Naive B cell (primary cell): ENCODE data around the gene TIGD3. TPM values are rescaled to one million over a fixed set of nuclear protein-coding genes. Genes with fewer than 3 reads are reported as not detected.

Source experiments
- ATAC-seq, 2 donors: fragments of 150-1000 bp; cut with Tn5 transposase; 2 replicates each; pipeline ENCODE4 v1.10.0; 2021; ENCODE audit warnings: low read depth in 2 of 2, mild to moderate bottlenecking in 2 of 2, moderate library complexity in 2 of 2
- DNase-seq: peaks from one replicate; pipeline ENCODE4 v3.0.0; 2022
- H3K27ac Mint-ChIP-seq, 6 donors: one replicate each; pipeline ENCODE4 v1.8.0; 2020 to 2022; ENCODE audit warnings: mild to moderate bottlenecking in 6 of 6, mixed read lengths in 6 of 6, moderate library complexity in 5 of 6, inconsistent platforms in 2 of 6
- H3K27me3 Mint-ChIP-seq, 3 donors: one replicate each; pipeline ENCODE4 v1.8.0; 2021 to 2022; ENCODE audit warnings: mixed read lengths in 3 of 3, mild to moderate bottlenecking in 1 of 3
- H3K36me3 Mint-ChIP-seq, 2 donors: one replicate each; pipeline ENCODE4 v1.8.0; 2020 to 2022; ENCODE audit warnings: mixed read lengths in 2 of 2, inconsistent platforms in 1 of 2, mild to moderate bottlenecking in 1 of 2
- H3K4me1 Mint-ChIP-seq, 3 donors: one replicate each; pipeline ENCODE4 v1.8.0; 2020 to 2022; ENCODE audit warnings: mixed read lengths in 3 of 3, inconsistent platforms in 1 of 3, mild to moderate bottlenecking in 1 of 3, moderate library complexity in 1 of 3
- H3K4me3 Mint-ChIP-seq, 8 donors: one replicate each; pipeline ENCODE4 v1.8.0; 2020 to 2022; ENCODE audit warnings: mild to moderate bottlenecking in 8 of 8, mixed read lengths in 8 of 8, moderate library complexity in 8 of 8, inconsistent platforms in 2 of 8
- H3K9me3 Mint-ChIP-seq, 7 donors: one replicate each; pipeline ENCODE4 v1.8.0; 2020 to 2022; ENCODE audit warnings: mixed read lengths in 7 of 7, mild to moderate bottlenecking in 5 of 7, inconsistent platforms in 2 of 7, moderate library complexity in 1 of 7
- polyA plus RNA-seq, 6 donors: library from polyadenylated mRNA; unstranded; fragments of 300-500 nt; fragmentation: Illumina TruSeq; gene quantifications; one replicate each; pipeline ENCODE4 v1.2.3, GENCODE V29; 2021; ENCODE audit warnings: low read depth in 6 of 6

Gene TIGD3
- polyA plus RNA-seq, 6 donors from 2014 or later: 1.5 to 3.3 (median 1.8) TPM

GRCh38 chr11:65390996-65391395, 36.4 kb downstream of the TIGD3 start:
- Mint-ChIP-seq H3K27ac (peak overlapping the region in 2 of 6 donors; percentile 64 to 80), H3K36me3 (no peaks in the 10 kb centered on the region), H3K4me3 (peak overlapping the region in 1 of 8 donors; percentile 27)

DNA sequence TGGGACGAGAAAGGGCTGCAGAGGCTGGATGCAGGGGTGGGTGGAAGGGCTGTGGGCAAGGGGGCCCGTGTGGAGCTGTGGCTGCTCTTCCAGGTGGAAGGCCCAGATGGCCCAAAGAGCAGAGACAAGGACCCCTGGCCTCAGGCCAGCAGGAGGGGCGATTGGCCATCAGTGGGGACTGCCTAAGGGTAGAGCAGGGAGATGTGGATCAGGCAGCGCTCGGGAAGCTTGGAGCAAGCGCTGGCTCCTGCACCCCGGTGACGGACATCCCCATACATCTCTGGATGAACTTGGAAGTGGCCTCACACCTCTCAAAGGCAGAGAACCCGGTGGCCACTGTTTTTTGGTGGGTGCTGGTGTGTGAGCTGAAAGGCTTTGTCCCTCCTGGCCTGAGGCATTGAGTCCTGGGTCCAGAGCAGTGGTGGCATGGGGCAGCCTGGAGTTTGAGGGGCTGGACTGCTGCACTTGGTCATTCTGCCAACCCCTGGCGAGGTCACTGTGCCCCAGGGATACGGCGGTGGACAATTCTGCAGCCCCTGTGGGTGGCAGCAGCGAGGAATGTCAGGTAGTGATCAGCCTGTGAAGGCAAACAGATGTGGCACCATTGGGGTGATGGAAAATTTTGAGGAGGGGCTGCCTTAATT, 37.8 kb downstream of the TIGD3 start:
- no peaks in the 10 kb centered on the region for H3K27me3 Mint-ChIP-seq
- no peaks in the 10 kb centered on the region for H3K9me3 Mint-ChIP-seq
- DNase-seq: no peak
- no peak for ATAC-seq
- H3K4me3 Mint-ChIP-seq: no peak overlapping the region
- H3K36me3 Mint-ChIP-seq: peaks cover 0 to 4% of the 10 kb centered on the region in 2 donors
- peaks cover 29 to 52% (median 51%) of the 10 kb centered on the region in 3 donors for H3K4me1 Mint-ChIP-seq
- peak overlapping the region in 2 of 6 donors; percentile 64 to 68 for H3K27ac Mint-ChIP-seq

More at GRCh38 chr11:65390996-65391395, 36.4 kb downstream of the TIGD3 start:
- DNase-seq (no peak), ATAC-seq (no peak)
- Mint-ChIP-seq H3K4me1 (peaks cover 25 to 56% (median 53%) of the 10 kb centered on the region in 3 donors), H3K9me3 (no peaks in the 10 kb centered on the region), H3K27me3 (no peaks in the 10 kb centered on the region)

- peaks cover 31 to 51% (median 49%) of the 10 kb centered on the region in 3 donors for H3K4me1 Mint-ChIP-seq
- H3K9me3 Mint-ChIP-seq: no peaks in the 10 kb centered on the region
- H3K4me3 Mint-ChIP-seq: no peak overlapping the region
- no peak for DNase-seq
- ATAC-seq: no peak
- peaks cover 0 to 9% of the 10 kb centered on the region in 2 donors for H3K36me3 Mint-ChIP-seq
- H3K27ac Mint-ChIP-seq: no peak overlapping the region
- no peaks in the 10 kb centered on the region for H3K27me3 Mint-ChIP-seq
These were observed 38.3 kb downstream of the TIGD3 start for GRCh38 chr11:65392899-65393298.

DNA sequence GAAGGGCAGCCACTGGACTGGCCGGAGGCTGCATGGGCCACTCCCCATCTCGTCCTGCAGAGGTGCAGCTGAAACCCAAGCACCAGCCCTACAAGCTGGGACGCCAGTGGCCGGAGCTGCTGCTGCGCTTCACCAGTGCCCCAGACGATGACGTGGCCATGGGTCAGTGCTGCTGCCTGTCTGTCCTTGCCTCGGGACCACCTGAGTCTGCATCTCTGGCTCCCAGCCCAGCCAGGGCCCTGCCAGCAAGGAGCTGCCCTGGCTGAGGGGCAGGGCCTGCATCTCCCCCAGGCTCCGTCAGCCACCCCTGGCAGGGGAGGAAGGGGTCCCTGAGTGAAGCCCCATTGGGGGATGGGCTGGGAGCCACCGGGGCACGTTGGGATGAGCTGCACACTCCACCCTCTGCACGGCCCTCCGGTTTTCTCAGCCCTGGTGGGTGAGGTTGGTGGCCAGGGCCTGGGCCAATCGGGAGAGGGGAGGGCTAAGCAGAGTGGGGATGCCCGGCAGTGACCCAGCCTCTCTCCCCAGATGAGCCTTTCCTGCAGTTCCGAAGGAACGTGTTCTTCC, 39.0 kb downstream of the TIGD3 start:
- peaks cover 31 to 49% (median 42%) of the 10 kb centered on the region in 3 donors for H3K4me1 Mint-ChIP-seq
- H3K36me3 Mint-ChIP-seq: peaks cover 0 to 14% of the 10 kb centered on the region in 2 donors
- no peak overlapping the region for H3K27ac Mint-ChIP-seq
- H3K4me3 Mint-ChIP-seq: no peak overlapping the region
- no peaks in the 10 kb centered on the region for H3K27me3 Mint-ChIP-seq
- ATAC-seq: no peak
- DNase-seq: no peak
- H3K9me3 Mint-ChIP-seq: no peaks in the 10 kb centered on the region

- peaks cover 28 to 43% (median 36%) of the 10 kb centered on the region in 3 donors for H3K4me1 Mint-ChIP-seq
- ATAC-seq: no peak
- peaks cover 0 to 16% of the 10 kb centered on the region in 2 donors for H3K36me3 Mint-ChIP-seq
- H3K27ac Mint-ChIP-seq: no peak overlapping the region
- DNase-seq: no peak
- H3K9me3 Mint-ChIP-seq: no peaks in the 10 kb centered on the region
- no peaks in the 10 kb centered on the region for H3K27me3 Mint-ChIP-seq
- H3K4me3 Mint-ChIP-seq: no peak overlapping the region
These were observed 39.6 kb downstream of the TIGD3 start for GRCh38 chr11:65394125-65394536.

DNA sequence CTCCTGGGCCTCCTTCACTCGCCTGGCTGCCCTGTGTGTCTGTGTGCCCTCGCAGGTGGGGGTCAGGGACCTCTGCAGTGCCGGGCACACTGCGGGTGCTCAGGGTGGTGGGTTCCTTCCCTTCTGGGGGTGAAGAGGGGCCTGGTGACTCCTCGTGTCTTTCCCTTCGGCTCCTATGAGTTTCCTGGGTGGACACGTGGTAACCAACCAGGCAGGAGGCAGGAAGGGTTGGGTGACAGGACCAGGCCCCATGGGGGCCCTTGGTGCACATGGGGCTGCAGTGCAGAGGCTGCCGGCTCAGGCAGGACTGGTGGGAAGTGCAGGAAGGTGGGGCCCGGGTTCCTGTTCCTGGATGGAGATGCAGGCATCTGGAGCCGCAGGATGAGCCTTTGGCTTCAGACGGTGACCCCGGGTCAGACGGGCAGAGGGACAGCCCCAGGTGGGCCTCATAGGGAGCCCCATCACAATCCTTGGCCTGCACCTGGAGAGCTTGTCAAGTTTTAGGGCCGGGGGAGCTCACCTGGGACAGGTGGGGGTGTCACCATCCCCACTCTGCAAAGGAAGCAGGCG, 41.5 kb downstream of the TIGD3 start:
- Mint-ChIP-seq H3K36me3 (peaks cover 0 to 16% of the 10 kb centered on the region in 2 donors), H3K27me3 (no peaks in the 10 kb centered on the region), H3K9me3 (no peaks in the 10 kb centered on the region), H3K4me3 (peak overlapping the region in 1 of 8 donors; percentile 52), H3K27ac (peak overlapping the region in 1 of 6 donors; percentile 6), H3K4me1 (peaks cover 18 to 26% (median 24%) of the 10 kb centered on the region in 3 donors)
- no peak for ATAC-seq
- DNase-seq: no peak

DNA sequence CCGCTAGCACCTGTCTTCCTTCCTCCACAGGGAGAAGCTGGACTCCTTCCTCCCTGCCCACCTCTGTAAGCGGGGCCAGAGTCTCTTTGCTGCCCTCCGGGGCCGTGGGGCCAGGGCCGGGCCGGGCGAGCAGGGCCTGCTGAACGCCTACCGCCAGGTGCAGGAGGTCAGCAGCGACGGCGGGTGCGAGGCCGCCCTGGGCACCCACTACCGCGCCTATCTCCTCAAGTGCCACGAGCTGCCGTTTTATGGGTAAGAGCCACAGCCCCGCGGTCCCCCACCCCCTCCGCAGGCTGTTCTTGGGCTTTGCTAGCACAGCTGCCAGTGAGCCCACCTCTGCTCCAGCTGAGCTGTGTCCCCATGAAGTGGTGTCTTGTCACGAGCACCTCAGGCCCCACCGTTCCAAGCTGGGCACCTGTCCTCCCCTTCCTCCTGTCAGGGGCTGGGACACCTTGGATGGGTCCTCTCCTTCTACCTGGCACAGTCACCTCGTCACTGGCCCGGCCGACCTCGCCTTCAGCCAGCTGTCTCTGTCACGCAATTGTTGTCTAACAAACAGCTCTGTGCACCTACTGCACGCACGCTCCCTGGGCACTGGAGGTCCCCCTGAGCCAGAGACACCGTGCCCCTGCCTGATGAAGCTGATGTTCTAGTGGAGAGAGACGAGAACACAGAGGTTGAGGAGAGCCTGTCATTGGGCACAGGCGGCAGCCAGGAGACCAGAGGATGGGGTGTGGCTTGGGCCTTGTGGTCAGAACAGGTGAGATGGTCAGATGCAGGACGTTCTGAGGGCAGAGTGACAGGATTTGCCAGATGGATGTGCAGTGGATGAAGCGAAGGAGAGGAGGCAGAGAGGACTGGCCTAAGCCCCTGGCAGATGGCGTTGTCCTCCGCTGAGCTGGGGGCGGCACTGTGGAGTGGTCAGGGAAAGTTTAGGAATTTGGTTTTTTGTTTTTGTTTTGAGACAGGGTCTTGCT, 42.5 kb downstream of the TIGD3 start:
- Mint-ChIP-seq H3K27me3 (no peaks in the 10 kb centered on the region), H3K36me3 (peaks cover 0 to 16% of the 10 kb centered on the region in 2 donors), H3K4me1 (peaks cover 14 to 24% (median 18%) of the 10 kb centered on the region in 3 donors), H3K4me3 (no peak overlapping the region), H3K9me3 (no peaks in the 10 kb centered on the region), H3K27ac (peak overlapping the region in 2 of 6 donors; percentile 86 to 90)
- ATAC-seq: no peak
- no peak for DNase-seq

- peaks cover 0 to 16% of the 10 kb centered on the region in 2 donors for H3K36me3 Mint-ChIP-seq
- H3K4me1 Mint-ChIP-seq: peaks cover 12 to 20% (median 18%) of the 10 kb centered on the region in 3 donors
- no peaks in the 10 kb centered on the region for H3K9me3 Mint-ChIP-seq
- no peak for ATAC-seq
- H3K27me3 Mint-ChIP-seq: no peaks in the 10 kb centered on the region
- peak overlapping the region in 2 of 6 donors; percentile 89 to 90 for H3K27ac Mint-ChIP-seq
- no peak overlapping the region for H3K4me3 Mint-ChIP-seq
- DNase-seq: no peak
These were observed 43.9 kb downstream of the TIGD3 start for GRCh38 chr11:65398362-65398910.

DNA sequence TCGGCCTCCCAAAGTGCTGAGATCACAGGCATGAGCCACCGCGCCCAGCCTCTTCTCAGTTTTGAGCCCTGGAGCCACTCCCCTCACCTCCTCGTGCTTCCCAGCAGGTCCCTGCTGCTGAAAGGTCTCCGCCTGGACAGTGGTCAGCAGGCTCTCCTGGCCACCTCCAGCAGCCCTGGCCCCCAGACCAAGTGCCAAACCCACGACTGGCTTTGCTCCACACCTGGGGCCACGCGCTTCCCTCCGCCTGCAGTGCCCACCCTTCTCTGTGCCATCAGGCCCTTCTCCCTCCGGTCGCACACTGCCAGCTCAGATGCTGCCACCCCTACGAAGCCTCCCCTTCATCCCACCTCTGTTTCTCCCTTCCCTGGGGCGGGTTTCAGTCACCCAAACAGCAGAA, 44.7 kb downstream of the TIGD3 start:
- peaks cover 0 to 16% of the 10 kb centered on the region in 2 donors for H3K36me3 Mint-ChIP-seq
- H3K4me1 Mint-ChIP-seq: peaks cover 20 to 28% (median 26%) of the 10 kb centered on the region in 3 donors
- no peak overlapping the region for H3K27ac Mint-ChIP-seq
- H3K27me3 Mint-ChIP-seq: no peaks in the 10 kb centered on the region
- H3K4me3 Mint-ChIP-seq: no peak overlapping the region
- H3K9me3 Mint-ChIP-seq: no peaks in the 10 kb centered on the region
- DNase-seq (no peak), ATAC-seq (no peak)

DNA sequence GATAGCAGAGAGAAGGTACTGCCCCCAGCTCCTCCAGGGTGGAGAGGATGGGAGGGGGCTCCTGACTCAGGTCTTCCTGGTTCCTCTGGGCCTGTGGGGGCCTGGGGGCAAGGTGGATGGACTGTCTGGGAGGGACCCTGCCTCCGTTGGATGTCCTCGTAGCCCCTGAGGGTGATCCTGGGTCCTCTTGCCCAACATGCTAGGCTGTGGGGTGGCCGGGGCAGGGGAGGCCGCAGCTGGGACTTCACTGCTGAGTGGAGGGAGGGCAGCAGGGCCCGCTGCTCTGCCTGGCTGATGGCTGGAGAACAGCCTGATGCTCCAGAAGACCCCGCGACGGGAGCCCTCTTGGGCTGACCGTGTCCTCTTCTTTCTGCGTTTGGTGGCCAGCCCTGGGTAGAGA, 45.3 kb downstream of the TIGD3 start:
- ATAC-seq (no peak), DNase-seq (no peak)
- Mint-ChIP-seq H3K27ac (peak overlapping the region in 1 of 6 donors; percentile 7), H3K36me3 (peaks cover 0 to 16% of the 10 kb centered on the region in 2 donors), H3K4me1 (peaks cover 26 to 34% (median 31%) of the 10 kb centered on the region in 3 donors), H3K9me3 (no peaks in the 10 kb centered on the region), H3K4me3 (no peak overlapping the region), H3K27me3 (no peaks in the 10 kb centered on the region)

DNA sequence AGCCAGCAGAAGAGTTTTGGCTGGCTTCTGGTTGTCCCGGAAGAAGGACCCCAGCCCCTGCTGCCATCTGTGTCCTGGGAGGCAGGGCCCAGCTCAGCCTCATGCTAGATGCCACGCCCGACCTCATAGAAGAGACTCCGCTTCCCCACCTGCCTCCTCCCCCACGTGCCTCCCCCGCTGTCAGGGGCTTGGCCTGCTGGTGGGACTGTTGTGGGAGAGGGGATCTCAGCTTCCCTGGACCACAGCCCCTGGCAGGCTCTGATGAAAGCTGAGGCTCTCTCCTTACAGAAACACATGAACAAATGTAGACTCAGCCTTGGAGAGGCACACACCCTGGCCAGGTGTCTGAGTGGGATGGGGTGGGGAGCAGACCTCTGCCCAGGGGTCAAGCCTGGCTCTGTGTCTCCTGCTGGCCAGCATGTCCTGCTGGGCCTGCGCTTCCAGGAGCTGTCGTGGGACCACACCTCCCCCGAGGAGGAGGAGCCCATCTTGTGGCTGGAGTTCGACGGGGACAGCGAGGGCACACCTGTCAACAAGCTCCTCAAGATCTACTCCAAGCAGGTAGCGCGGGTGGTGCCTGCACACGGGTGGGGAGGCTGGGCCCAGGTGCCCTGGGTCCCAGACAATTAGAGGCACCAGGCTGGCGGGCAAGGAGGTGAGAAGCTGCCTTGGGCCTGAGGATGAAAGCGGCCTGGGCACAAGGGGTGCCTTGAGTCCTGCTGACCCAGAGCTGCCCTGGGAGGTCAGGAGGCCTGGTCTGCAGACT, 45.9 kb downstream of the TIGD3 start:
- Mint-ChIP-seq H3K4me3 (no peak overlapping the region), H3K27me3 (no peaks in the 10 kb centered on the region), H3K27ac (peak overlapping the region in 4 of 6 donors; percentile 37 to 72 (median 60)), H3K9me3 (no peaks in the 10 kb centered on the region), H3K36me3 (peaks cover 0 to 16% of the 10 kb centered on the region in 2 donors), H3K4me1 (peaks cover 31 to 34% (median 33%) of the 10 kb centered on the region in 3 donors)
- ATAC-seq: no peak
- no peak for DNase-seq

- peaks cover 31 to 34% (median 34%) of the 10 kb centered on the region in 3 donors for H3K4me1 Mint-ChIP-seq
- H3K27me3 Mint-ChIP-seq: no peaks in the 10 kb centered on the region
- H3K36me3 Mint-ChIP-seq: peaks cover 0 to 16% of the 10 kb centered on the region in 2 donors
- H3K9me3 Mint-ChIP-seq: no peaks in the 10 kb centered on the region
- ATAC-seq (no peak), DNase-seq (no peak)
- H3K4me3 Mint-ChIP-seq: no peak overlapping the region
- peak overlapping the region in 5 of 6 donors; percentile 22 to 96 (median 91) for H3K27ac Mint-ChIP-seq
These were observed 46.7 kb downstream of the TIGD3 start for GRCh38 chr11:65401073-65401802.
